HCT116 (cell line): ENCODE data around the gene TMEM52. TPM values are rescaled to one million over a fixed set of nuclear protein-coding genes. Genes with fewer than 3 reads are reported as not detected.

Experiments used
- ATAC-seq: fragments of 200-7000 bp; cut with Tn5 transposase; 2 replicates; pipeline ENCODE4 v1.9.1; 2020; ENCODE audit warnings: mild to moderate bottlenecking, moderate library complexity
- BruUV-seq: library from RNA; stranded (reverse); fragments of 400-500 nt; replicated peaks from 2 replicates; lab custom pipeline; 2021; lab: Mats Ljungman, UMichigan
- CTCF ChIA-PET: fragments of 300-600 bp; sonication (Branson Sonifier 250); formaldehyde crosslinking; loops from one replicate; lab custom pipeline; 2021; ENCODE audit warnings: antibody characterized with exemption; lab: Charles Lee
- POLR2A ChIA-PET: fragments of 300-600, 350-600 bp; sonication (Branson Sonifier 250); formaldehyde crosslinking; loops from one replicate; lab custom pipeline; 2021; ENCODE audit warnings: antibody characterized with exemption; lab: Charles Lee
- RAD21 ChIA-PET, 2 experiments: fragments of 300-600 bp; sonication (Branson Sonifier 250); formaldehyde crosslinking; loops; one replicate each; lab custom pipeline; 2023; ENCODE audit warnings: low total read pairs in 2 of 2; ENCODE audit not compliant: uncharacterized antibody in 2 of 2, unreplicated experiment in 2 of 2, low non-redundant PET in 1 of 2; lab: Charles Lee
- DNase-seq: peaks from one replicate; pipeline ENCODE4 v3.0.0-alpha.2; 2010; ENCODE audit warnings: low read depth, low spot score
- H2AFZ ChIP-seq: fragments of 200-600 bp; shearing (Covaris generic), sonication (generic); 2 replicates; pipeline ENCODE4 v1.6.1; 2017; ENCODE audit warnings: low read depth, mixed run types, mixed read lengths, antibody characterized with exemption, low read length; ENCODE audit not compliant: poor library complexity, severe bottlenecking
- H3K27ac ChIP-seq: 2 replicates; pipeline ENCODE4 v1.5.1; 2012; ENCODE audit warnings: low read depth, low read length
- H3K27me3 ChIP-seq: fragments of 200-600 bp; sonication (generic); 2 replicates; pipeline ENCODE4 v1.6.1; 2016; ENCODE audit warnings: mixed run types, low read length, mixed read lengths; ENCODE audit not compliant: insufficient read depth
- H3K36me3 ChIP-seq, 2 experiments: fragments of 200-500 bp in 1 of 2; fragments of 200-600 bp in 1 of 2; sonication (Bioruptor generic) in 1 of 2; sonication (generic) in 1 of 2; 2 replicates each; pipeline versions ENCODE4 v1.5.1 to v1.6.1; 2014 to 2016; ENCODE audit warnings: low read length in 2 of 2, inconsistent platforms in 1 of 2, mixed read lengths in 1 of 2, mixed run types in 1 of 2; ENCODE audit not compliant: insufficient read depth in 2 of 2, control insufficient read depth in 1 of 2
- H3K4me1 ChIP-seq, 2 experiments: fragments of 200-600 bp in 1 of 2; sonication (generic) in 1 of 2; 2 replicates each; pipeline versions ENCODE4 v1.5.1 to v1.6.1; 2012 to 2017; ENCODE audit warnings: low read length in 2 of 2, inconsistent platforms in 1 of 2, mild to moderate bottlenecking in 1 of 2, mixed read lengths in 1 of 2, mixed run types in 1 of 2, moderate library complexity in 1 of 2; ENCODE audit not compliant: insufficient read depth in 2 of 2, control insufficient read depth in 1 of 2
- H3K4me2 ChIP-seq: fragments of 200-600 bp; sonication (generic); 2 replicates; pipeline ENCODE4 v1.6.1; 2017; ENCODE audit warnings: mixed run types, low read length, mixed read lengths
- H3K4me3 ChIP-seq, 2 experiments: fragments of 200-600 bp in 1 of 2; sonication (generic) in 1 of 2; replicated peaks in 1 of 2; 2 replicates each; pipeline ENCODE4 v1.5.1; 2011 to 2016; ENCODE audit warnings: low read length in 2 of 2, control low read depth in 1 of 2, low read depth in 1 of 2, mild to moderate bottlenecking in 1 of 2, mixed read lengths in 1 of 2, mixed run types in 1 of 2
- H3K79me2 ChIP-seq: fragments of 200-600 bp; sonication (generic); 2 replicates; pipeline ENCODE4 v1.6.1; 2017; ENCODE audit warnings: mild to moderate bottlenecking, mixed run types, low read length, moderate library complexity, mixed read lengths; ENCODE audit not compliant: insufficient read depth
- H3K9ac ChIP-seq: fragments of 200-600 bp; sonication (generic); 2 replicates; pipeline ENCODE4 v1.6.1; 2016; ENCODE audit warnings: low read length, mixed read lengths
- H3K9me2 ChIP-seq: fragments of 200-600 bp; sonication (generic), shearing (Covaris generic); 2 replicates; pipeline ENCODE4 v1.6.1; 2017; ENCODE audit warnings: mixed run types, mild to moderate bottlenecking, moderate library complexity; ENCODE audit not compliant: insufficient read depth
- H3K9me3 ChIP-seq, 2 experiments: fragments of 200-500 bp in 1 of 2; fragments of 200-600 bp in 1 of 2; sonication (Bioruptor generic) in 1 of 2; sonication (generic) in 1 of 2; 2 replicates each; pipeline ENCODE4 v1.6.1; 2014 to 2017; ENCODE audit warnings: low read length in 2 of 2, mixed read lengths in 2 of 2, inconsistent platforms in 1 of 2, low read depth in 1 of 2, mild to moderate bottlenecking in 1 of 2, mixed run types in 1 of 2, moderate library complexity in 1 of 2; ENCODE audit not compliant: control insufficient read depth in 1 of 2, insufficient read depth in 1 of 2
- H4K20me1 ChIP-seq: fragments of 200-600 bp; sonication (generic), shearing (Covaris generic); 2 replicates; pipeline ENCODE4 v1.6.1; 2017; ENCODE audit warnings: mixed run types, mild to moderate bottlenecking, moderate library complexity; ENCODE audit not compliant: insufficient read depth
- ATF3 ChIP-seq: IDR thresholded peaks from 2 replicates; pipeline ENCODE4 v1.6.1; 2012
- CTCF ChIP-seq, 3 experiments: fragments of 200-600 bp in 1 of 3; sonication (generic) in 1 of 3; IDR thresholded peaks in 2 of 3; conservative IDR thresholded peaks in 1 of 3; 2 replicates each; pipeline ENCODE4 v1.5.1; 2012 to 2017; ENCODE audit warnings: low read depth in 2 of 3, low read length in 2 of 3, antibody characterized with exemption in 1 of 3, borderline replicate concordance in 1 of 3, control low read depth in 1 of 3, mild to moderate bottlenecking in 1 of 3, mixed read lengths in 1 of 3, mixed run types in 1 of 3, moderate library complexity in 1 of 3; ENCODE audit not compliant: insufficient read depth in 1 of 3
- EGR1 ChIP-seq: IDR thresholded peaks from 2 replicates; pipeline ENCODE4 v1.6.1; 2012; ENCODE audit warnings: low read depth
- ELF1 ChIP-seq: IDR thresholded peaks from 2 replicates; pipeline ENCODE4 v1.6.1; 2012; ENCODE audit warnings: low read depth, borderline replicate concordance
- EZH2 ChIP-seq: fragments of 200-600 bp; sonication (generic); IDR thresholded peaks from 2 replicates; pipeline ENCODE4 v1.6.1; 2017; ENCODE audit warnings: antibody characterized with exemption, mixed run types
- MAX ChIP-seq: IDR thresholded peaks from 2 replicates; pipeline ENCODE4 v1.6.1; 2012
- POLR2A ChIP-seq: IDR thresholded peaks from 2 replicates; pipeline ENCODE4 v1.7.0; 2011; ENCODE audit warnings: borderline replicate concordance; ENCODE audit not compliant: insufficient read depth, insufficient read length; ENCODE audit errors: extremely low read depth
- POLR2AphosphoS5 ChIP-seq: IDR thresholded peaks from 2 replicates; pipeline ENCODE4 v1.6.1; 2011; ENCODE audit warnings: mild to moderate bottlenecking, low read depth, low read length, moderate library complexity
- RAD21 ChIP-seq: IDR thresholded peaks from 2 replicates; pipeline ENCODE4 v1.6.1; 2012; ENCODE audit warnings: low read depth, mild to moderate bottlenecking
- REST ChIP-seq: IDR thresholded peaks from 2 replicates; pipeline ENCODE4 v1.6.1; 2012; ENCODE audit warnings: low read depth
- SIN3A ChIP-seq: IDR thresholded peaks from 2 replicates; pipeline ENCODE4 v1.6.1; 2012; ENCODE audit warnings: low read depth
- SP1 ChIP-seq: IDR thresholded peaks from 2 replicates; pipeline ENCODE4 v1.6.1; 2012; ENCODE audit warnings: low read depth
- SRF ChIP-seq: IDR thresholded peaks from 2 replicates; pipeline ENCODE4 v1.6.1; 2012; ENCODE audit warnings: low read depth
- TCF7L2 ChIP-seq: IDR thresholded peaks from 2 replicates; pipeline ENCODE4 v1.7.0; 2011; ENCODE audit warnings: borderline replicate concordance, inconsistent platforms; ENCODE audit not compliant: insufficient read depth, insufficient read length; ENCODE audit errors: extremely low read depth
- ZBTB33 ChIP-seq: IDR thresholded peaks from 2 replicates; pipeline ENCODE4 v1.6.1; 2011; ENCODE audit warnings: mild to moderate bottlenecking, low read length, moderate library complexity; ENCODE audit not compliant: insufficient replicate concordance; ENCODE audit errors: extremely low read depth
- ZFX ChIP-seq: fragments of 450-650 bp; IDR thresholded peaks from 2 replicates; pipeline ENCODE4 v1.6.1; 2017
- intact Hi-C: fragments of 100-400 bp; cut with micrococcal nuclease; formaldehyde crosslinking; loops from 2 replicates; pipeline ENCODE4 v1.10.0; 2022
- total RNA-seq: library from RNA; stranded (reverse); gene quantifications from one replicate; pipeline ENCODE4 v1.2.1, GENCODE V29; 2021; ENCODE audit not compliant: unreplicated experiment

TMEM52 gene
- total RNA-seq, 1 experiment from 2014 or later = 27.5 TPM

- TF ChIP-seq POLR2AphosphoS5 (no peak), ELF1 (no peak), ZFX (peak; percentile 86)
Measured at GRCh38 chr1:1889847-1890505, 29.1 kb downstream of the TMEM52 start (continued).

GRCh38 chr1:1889090-1889750, 29.9 kb downstream of the TMEM52 start:
- no peak for DNase-seq
- TSS peak; percentile 64 for BruUV-seq
- Histone ChIP-seq H3K36me3 (no peaks in the 10 kb centered on the region; a peak in 1 of 4 replicates), H3K79me2 (peaks cover 60% of the 10 kb centered on the region), H3K27me3 (no peaks in the 10 kb centered on the region), H3K9me3 (no peaks in the 10 kb centered on the region), H3K9me2 (no peaks in the 10 kb centered on the region), H3K9ac (peak overlapping the region; percentile 81), H3K4me2 (peak overlapping the region; percentile 82), H4K20me1 (peaks cover 23% of the 10 kb centered on the region; the same call in 1 of the 2 replicates), H3K27ac (peak overlapping the region; percentile 69), H3K4me3 (peak overlapping the region; percentile 66 to 75), H2AFZ (no peak overlapping the region), H3K4me1 (peaks cover 25 to 36% of the 10 kb centered on the region in 2 experiments)
- ChIA-PET CTCF (no interaction called here), POLR2A (interaction anchor here (2.0 kb wide), 1 partner anchor 11 kb away, joined by 5 read pairs; no protein-coding TSS in a partner anchor), RAD21 (no interaction called here)
- intact Hi-C loops = no loop called here
- no peak for ATAC-seq
- TF ChIP-seq ZBTB33 = no peak
- no peak for TF ChIP-seq ZFX
- no peak for TF ChIP-seq POLR2A
- TF ChIP-seq REST = no peak
- TF ChIP-seq CTCF (IDR thresholded peaks at IDR 0.05 in 2 of 3, conservative IDR thresholded peaks at IDR 0.05 in 1 of 3; ENCODE audit: borderline replicate concordance in 1 of 3, insufficient read depth in 1 of 3, low read depth in 2 of 3, low read length in 2 of 3) = no peak
- TF ChIP-seq EZH2 = no peak
- TF ChIP-seq RAD21 = no peak
- TF ChIP-seq SIN3A = no peak
- TF ChIP-seq SRF = no peak
- TF ChIP-seq ATF3 = no peak
- TF ChIP-seq EGR1 = no peak
- TF ChIP-seq SP1 = no peak
- TF ChIP-seq POLR2AphosphoS5 = no peak
- no peak for TF ChIP-seq MAX
- no peak for TF ChIP-seq TCF7L2
